Glutamatergic neuron (in vitro differentiated cells): Measurements from ENCODE around the gene TRPC4AP. TPM values are rescaled to one million over a fixed set of nuclear protein-coding genes. Genes with fewer than 3 reads are reported as not detected.

Experiments used
- DNase-seq: peaks from one replicate; pipeline ENCODE4 v3.0.0; 2022
- H3K27ac Mint-ChIP-seq: one replicate; pipeline ENCODE4 v1.8.0; 2020; ENCODE audit warnings: mild to moderate bottlenecking, mixed read lengths, inconsistent platforms; ENCODE audit not compliant: unreplicated experiment
- H3K27me3 Mint-ChIP-seq: one replicate; pipeline ENCODE4 v1.8.0; 2020; ENCODE audit warnings: mild to moderate bottlenecking, moderate library complexity, mixed read lengths, inconsistent platforms; ENCODE audit not compliant: unreplicated experiment
- H3K36me3 Mint-ChIP-seq: one replicate; pipeline ENCODE4 v1.8.0; 2020; ENCODE audit warnings: mild to moderate bottlenecking, mixed read lengths, inconsistent platforms; ENCODE audit not compliant: unreplicated experiment
- H3K4me1 Mint-ChIP-seq: one replicate; pipeline ENCODE4 v1.8.0; 2020; ENCODE audit warnings: mild to moderate bottlenecking, low read depth, mixed read lengths, inconsistent platforms; ENCODE audit not compliant: unreplicated experiment
- H3K4me3 Mint-ChIP-seq: one replicate; pipeline ENCODE4 v1.8.0; 2020; ENCODE audit warnings: mild to moderate bottlenecking, mixed read lengths, inconsistent platforms; ENCODE audit not compliant: unreplicated experiment
- H3K9me3 Mint-ChIP-seq: one replicate; pipeline ENCODE4 v1.8.0; 2020; ENCODE audit warnings: mild to moderate bottlenecking, moderate library complexity, mixed read lengths, inconsistent platforms; ENCODE audit not compliant: unreplicated experiment
- CTCF ChIP-seq: fragments of 200-600 bp; sonication (generic); IDR thresholded peaks from one replicate; pipeline ENCODE4 v1.5.0; 2021; ENCODE audit not compliant: partially characterized antibody, unreplicated experiment
- total RNA-seq: library from RNA; stranded (reverse); fragmentation: NEBNext Ultra II Directional; extraction: Animal tissue kit (Norgen Biotek cat#: 25700); gene quantifications from one replicate; pipeline ENCODE4 v1.2.1, GENCODE V29; 2021; ENCODE audit not compliant: unreplicated experiment

The TRPC4AP gene
- total RNA-seq, 1 donor from 2014 or later: 67.5 TPM

GRCh38 chr20:35004051-35004725 is 88.4 kb downstream of the TRPC4AP start:
- H3K4me1 Mint-ChIP-seq: no peaks in the 10 kb centered on the region
- no peak for DNase-seq
- no peak for TF ChIP-seq CTCF
- H3K27ac Mint-ChIP-seq: no peak overlapping the region
- no peaks in the 10 kb centered on the region for H3K36me3 Mint-ChIP-seq
- peaks cover 1% of the 10 kb centered on the region for H3K9me3 Mint-ChIP-seq
- peaks cover 10% of the 10 kb centered on the region for H3K27me3 Mint-ChIP-seq
- no peak overlapping the region for H3K4me3 Mint-ChIP-seq

GRCh38 chr20:35003211-35004031 is 89.2 kb downstream of the TRPC4AP start:
- Mint-ChIP-seq H3K27ac (no peak overlapping the region), H3K4me1 (no peaks in the 10 kb centered on the region), H3K9me3 (peaks cover 1% of the 10 kb centered on the region), H3K36me3 (no peaks in the 10 kb centered on the region), H3K4me3 (no peak overlapping the region), H3K27me3 (peaks cover 10% of the 10 kb centered on the region)
- no peak for TF ChIP-seq CTCF
- no peak for DNase-seq

GRCh38 chr20:35002426-35003210 is 90.0 kb downstream of the TRPC4AP start:
- no peak overlapping the region for H3K4me3 Mint-ChIP-seq
- TF ChIP-seq CTCF: no peak
- H3K9me3 Mint-ChIP-seq: peaks cover 3% of the 10 kb centered on the region
- no peak overlapping the region for H3K27ac Mint-ChIP-seq
- no peaks in the 10 kb centered on the region for H3K36me3 Mint-ChIP-seq
- H3K27me3 Mint-ChIP-seq: peaks cover 7% of the 10 kb centered on the region
- H3K4me1 Mint-ChIP-seq: no peaks in the 10 kb centered on the region
- no peak for DNase-seq

GRCh38 chr20:35001596-35002362 is 90.8 kb downstream of the TRPC4AP start:
- Mint-ChIP-seq H3K9me3 (peaks cover 4% of the 10 kb centered on the region), H3K27ac (no peak overlapping the region), H3K4me3 (no peak overlapping the region), H3K27me3 (peaks cover 7% of the 10 kb centered on the region), H3K4me1 (no peaks in the 10 kb centered on the region), H3K36me3 (no peaks in the 10 kb centered on the region)
- no peak for DNase-seq
- TF ChIP-seq CTCF: no peak
